Calu3 (cell line): Measurements from ENCODE around the gene SRGAP3. TPM values are rescaled to one million over a fixed set of nuclear protein-coding genes. Genes with fewer than 3 reads are reported as not detected.

Experiments used
- BruUV-seq: library from RNA; stranded (reverse); fragments of 400-500 nt; replicated peaks from 2 replicates; lab custom pipeline; 2021; lab: Mats Ljungman, UMichigan
- CTCF ChIA-PET: fragments of 300-600 bp; sonication (Branson Sonifier 250); formaldehyde crosslinking; loops from one replicate; lab custom pipeline; 2022; ENCODE audit warnings: antibody characterized with exemption; lab: Charles Lee
- DNase-seq: peaks from one replicate; pipeline ENCODE4 v3.0.0; 2022
- H3K27ac Mint-ChIP-seq: one replicate; pipeline ENCODE4 v1.8.0; 2022; ENCODE audit warnings: mixed read lengths; ENCODE audit not compliant: unreplicated experiment
- H3K27me3 Mint-ChIP-seq: one replicate; pipeline ENCODE4 v1.8.0; 2022; ENCODE audit warnings: mixed read lengths; ENCODE audit not compliant: unreplicated experiment
- H3K36me3 Mint-ChIP-seq: one replicate; pipeline ENCODE4 v1.8.0; 2022; ENCODE audit warnings: mild to moderate bottlenecking, moderate library complexity, mixed read lengths; ENCODE audit not compliant: insufficient read depth, unreplicated experiment
- H3K4me1 Mint-ChIP-seq: one replicate; pipeline ENCODE4 v1.8.0; 2022; ENCODE audit warnings: mild to moderate bottlenecking, low read depth, mixed read lengths; ENCODE audit not compliant: unreplicated experiment
- H3K4me3 Mint-ChIP-seq: one replicate; pipeline ENCODE4 v1.8.0; 2022; ENCODE audit warnings: mild to moderate bottlenecking, low read depth, moderate library complexity, mixed read lengths; ENCODE audit not compliant: unreplicated experiment
- H3K9me3 Mint-ChIP-seq: one replicate; pipeline ENCODE4 v1.8.0; 2022; ENCODE audit warnings: low read depth, mixed read lengths; ENCODE audit not compliant: unreplicated experiment
- CTCF ChIP-seq: fragments of 200-600 bp; IDR thresholded peaks from one replicate; pipeline ENCODE4 v1.8.0; 2022; ENCODE audit warnings: antibody characterized with exemption; ENCODE audit not compliant: unreplicated experiment
- intact Hi-C: fragments of 100-400 bp; cut with micrococcal nuclease; formaldehyde crosslinking; loops from one replicate; pipeline ENCODE4 v1.10.0; 2022; ENCODE audit not compliant: unreplicated experiment
- total RNA-seq: library from RNA; stranded (reverse); gene quantifications from 2 replicates; pipeline ENCODE4 v1.2.3, GENCODE V29; 2022

SRGAP3 gene
- total RNA-seq, 1 experiment from 2014 or later: 8.2 TPM

GRCh38 chr3:8994226-8994625, 255.2 kb downstream of the SRGAP3 start:
- no TSS peak for BruUV-seq
- CTCF ChIA-PET: no interaction called here
- no peak overlapping the region for H3K4me3 Mint-ChIP-seq
- no peaks in the 10 kb centered on the region for H3K36me3 Mint-ChIP-seq
- no peak for DNase-seq
- intact Hi-C loops: no loop called here
- H3K27ac Mint-ChIP-seq: no peak overlapping the region
- H3K27me3 Mint-ChIP-seq: no peaks in the 10 kb centered on the region
- TF ChIP-seq CTCF: no peak
- H3K9me3 Mint-ChIP-seq: no peaks in the 10 kb centered on the region
- no peaks in the 10 kb centered on the region for H3K4me1 Mint-ChIP-seq

GRCh38 chr3:8993331-8993730, 256.1 kb downstream of the SRGAP3 start:
- Mint-ChIP-seq H3K4me3 (no peak overlapping the region), H3K27me3 (no peaks in the 10 kb centered on the region), H3K36me3 (no peaks in the 10 kb centered on the region), H3K27ac (no peak overlapping the region), H3K9me3 (no peaks in the 10 kb centered on the region), H3K4me1 (no peaks in the 10 kb centered on the region)
- DNase-seq: no peak
- TF ChIP-seq CTCF: no peak
- intact Hi-C loops: no loop called here
- no TSS peak for BruUV-seq
- CTCF ChIA-PET: no interaction called here

- intact Hi-C loops: no loop called here
- no peaks in the 10 kb centered on the region for H3K9me3 Mint-ChIP-seq
- CTCF ChIA-PET: no interaction called here
- no peak for DNase-seq
- H3K4me1 Mint-ChIP-seq: no peaks in the 10 kb centered on the region
- no TSS peak for BruUV-seq
- H3K27me3 Mint-ChIP-seq: no peaks in the 10 kb centered on the region
- TF ChIP-seq CTCF: no peak
- H3K27ac Mint-ChIP-seq: no peak overlapping the region
- no peaks in the 10 kb centered on the region for H3K36me3 Mint-ChIP-seq
- H3K4me3 Mint-ChIP-seq: no peak overlapping the region
Observed at GRCh38 chr3:8992854-8993253, 256.6 kb downstream of the SRGAP3 start.

DNA sequence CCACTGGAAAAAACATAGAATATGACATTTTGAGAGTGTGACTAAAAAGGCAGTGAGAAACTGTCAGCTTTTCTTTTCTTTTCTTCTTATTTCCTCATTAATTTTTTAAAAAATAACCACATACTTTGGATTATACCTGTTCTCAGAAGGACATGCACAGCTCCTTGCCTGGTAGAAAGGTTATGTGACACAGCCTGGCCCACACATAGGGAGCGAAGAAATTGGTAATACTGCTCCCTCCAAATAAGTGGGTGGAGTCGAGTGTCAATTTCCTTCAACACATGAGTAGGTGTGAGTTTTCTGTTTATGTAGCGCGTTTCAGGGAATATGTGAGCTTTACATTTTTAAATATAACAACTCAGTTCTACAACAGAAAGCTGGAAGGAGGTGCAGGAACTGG, 257.2 kb downstream of the SRGAP3 start:
- intact Hi-C loops: no loop called here
- TF ChIP-seq CTCF: no peak
- Mint-ChIP-seq H3K27ac (no peak overlapping the region), H3K36me3 (no peaks in the 10 kb centered on the region), H3K9me3 (no peaks in the 10 kb centered on the region), H3K4me3 (no peak overlapping the region), H3K4me1 (no peaks in the 10 kb centered on the region), H3K27me3 (no peaks in the 10 kb centered on the region)
- CTCF ChIA-PET: no interaction called here
- DNase-seq: no peak
- BruUV-seq: no TSS peak
